Astrocyte (in vitro differentiated cells and primary cell): ENCODE data around the gene SFT2D2. TPM values are rescaled to one million over a fixed set of nuclear protein-coding genes. Genes with fewer than 3 reads are reported as not detected.

Experiments
- DNase-seq: peaks from one replicate; pipeline ENCODE4 v3.0.0-alpha.2; 2010; ENCODE audit warnings: low read depth
- FAIRE-seq: peaks from 2 replicates; lab custom pipeline; 2011; peaks lifted over from hg19 to GRCh38; lab: Jason Lieb, UNC
- H2AFZ ChIP-seq: 2 replicates; pipeline ENCODE4 v1.6.0; 2012; ENCODE audit warnings: low read depth, low read length, inconsistent platforms
- H3K27ac ChIP-seq: 2 replicates; pipeline ENCODE4 v1.5.1; 2011; ENCODE audit warnings: low read depth, low read length, inconsistent platforms
- H3K27me3 ChIP-seq: 2 replicates; pipeline ENCODE4 v1.6.0; 2011; ENCODE audit warnings: low read length, inconsistent platforms; ENCODE audit not compliant: insufficient read depth
- H3K36me3 ChIP-seq: 2 replicates; pipeline ENCODE4 v1.5.1; 2011; ENCODE audit warnings: low read length, inconsistent platforms; ENCODE audit not compliant: insufficient read depth
- H3K4me1 ChIP-seq: 2 replicates; pipeline ENCODE4 v1.5.1; 2011; ENCODE audit warnings: low read length, inconsistent platforms; ENCODE audit not compliant: insufficient read depth
- H3K4me2 ChIP-seq: 2 replicates; pipeline ENCODE4 v1.6.0; 2012; ENCODE audit warnings: low read length, inconsistent platforms
- H3K4me3 ChIP-seq: 2 replicates; pipeline ENCODE4 v1.5.1; 2011; ENCODE audit warnings: low read depth, mild to moderate bottlenecking, low read length, inconsistent platforms; ENCODE audit not compliant: insufficient read depth
- H3K79me2 ChIP-seq: 2 replicates; pipeline ENCODE4 v1.6.0; 2012; ENCODE audit warnings: mild to moderate bottlenecking, low read length, inconsistent platforms; ENCODE audit not compliant: insufficient read depth
- H3K9ac ChIP-seq: 2 replicates; pipeline ENCODE4 v1.6.0; 2012; ENCODE audit warnings: mild to moderate bottlenecking, low read length, inconsistent platforms
- H3K9me3 ChIP-seq: 2 replicates; pipeline ENCODE4 v1.5.1; 2012; ENCODE audit warnings: low read depth, mild to moderate bottlenecking, low read length, inconsistent platforms; ENCODE audit not compliant: insufficient read depth
- H4K20me1 ChIP-seq: 2 replicates; pipeline ENCODE4 v1.6.0; 2012; ENCODE audit warnings: low read length, inconsistent platforms; ENCODE audit not compliant: insufficient read depth
- H3K27ac Mint-ChIP-seq: one replicate; pipeline ENCODE4 v1.8.0; 2021; ENCODE audit warnings: mild to moderate bottlenecking, mixed read lengths; ENCODE audit not compliant: unreplicated experiment
- H3K27me3 Mint-ChIP-seq: one replicate; pipeline ENCODE4 v1.8.0; 2021; ENCODE audit warnings: low read depth, mixed read lengths; ENCODE audit not compliant: unreplicated experiment
- H3K36me3 Mint-ChIP-seq: one replicate; pipeline ENCODE4 v1.8.0; 2021; ENCODE audit warnings: low read depth, mixed read lengths; ENCODE audit not compliant: unreplicated experiment
- H3K4me1 Mint-ChIP-seq: one replicate; pipeline ENCODE4 v1.8.0; 2021; ENCODE audit warnings: low read depth, mixed read lengths; ENCODE audit not compliant: unreplicated experiment
- H3K4me3 Mint-ChIP-seq: one replicate; pipeline ENCODE4 v1.8.0; 2021; ENCODE audit warnings: mild to moderate bottlenecking, moderate library complexity, mixed read lengths; ENCODE audit not compliant: unreplicated experiment
- H3K9me3 Mint-ChIP-seq: one replicate; pipeline ENCODE4 v1.8.0; 2021; ENCODE audit warnings: mild to moderate bottlenecking, mixed read lengths; ENCODE audit not compliant: unreplicated experiment
- EZH2 ChIP-seq: IDR thresholded peaks from 2 replicates; pipeline ENCODE4 v1.6.1; 2012; ENCODE audit warnings: mild to moderate bottlenecking, low read length, inconsistent platforms; ENCODE audit not compliant: insufficient read depth
- total RNA-seq: library from RNA; stranded (reverse); gene quantifications from 2 replicates; pipeline ENCODE4 v1.2.1, GENCODE V29; 2021
- TF ChIP-seq, protein P1 (sequence below): IDR thresholded peaks from 2 replicates; pipeline ENCODE4 v1.5.1; 2011; ENCODE audit warnings: low read depth, mild to moderate bottlenecking, inconsistent platforms, low read length, moderate library complexity; ENCODE audit not compliant: insufficient read depth

SFT2D2 gene
- total RNA-seq, 1 donor from 2014 or later: 73.4 TPM

GRCh38 chr1:168281603-168282325 lies 56.0 kb downstream of the SFT2D2 start:
- H3K4me3 ChIP-seq: no peak overlapping the region
- H3K4me1 Mint-ChIP-seq: peaks cover 4% of the 10 kb centered on the region
- no peaks in the 10 kb centered on the region for H3K79me2 ChIP-seq
- peaks cover 2% of the 10 kb centered on the region for H4K20me1 ChIP-seq
- no peak overlapping the region for H3K27ac ChIP-seq
- H3K27me3 ChIP-seq: no peaks in the 10 kb centered on the region
- no peak overlapping the region for H3K27ac Mint-ChIP-seq
- H3K4me3 Mint-ChIP-seq: no peak overlapping the region
- no peaks in the 10 kb centered on the region for H3K36me3 Mint-ChIP-seq
- FAIRE-seq (no peak), DNase-seq (no peak)
- TF ChIP-seq, protein P1, sequence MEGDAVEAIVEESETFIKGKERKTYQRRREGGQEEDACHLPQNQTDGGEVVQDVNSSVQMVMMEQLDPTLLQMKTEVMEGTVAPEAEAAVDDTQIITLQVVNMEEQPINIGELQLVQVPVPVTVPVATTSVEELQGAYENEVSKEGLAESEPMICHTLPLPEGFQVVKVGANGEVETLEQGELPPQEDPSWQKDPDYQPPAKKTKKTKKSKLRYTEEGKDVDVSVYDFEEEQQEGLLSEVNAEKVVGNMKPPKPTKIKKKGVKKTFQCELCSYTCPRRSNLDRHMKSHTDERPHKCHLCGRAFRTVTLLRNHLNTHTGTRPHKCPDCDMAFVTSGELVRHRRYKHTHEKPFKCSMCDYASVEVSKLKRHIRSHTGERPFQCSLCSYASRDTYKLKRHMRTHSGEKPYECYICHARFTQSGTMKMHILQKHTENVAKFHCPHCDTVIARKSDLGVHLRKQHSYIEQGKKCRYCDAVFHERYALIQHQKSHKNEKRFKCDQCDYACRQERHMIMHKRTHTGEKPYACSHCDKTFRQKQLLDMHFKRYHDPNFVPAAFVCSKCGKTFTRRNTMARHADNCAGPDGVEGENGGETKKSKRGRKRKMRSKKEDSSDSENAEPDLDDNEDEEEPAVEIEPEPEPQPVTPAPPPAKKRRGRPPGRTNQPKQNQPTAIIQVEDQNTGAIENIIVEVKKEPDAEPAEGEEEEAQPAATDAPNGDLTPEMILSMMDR: no peak
- TF ChIP-seq EZH2: no peak
- no peak overlapping the region for H2AFZ ChIP-seq
- H3K36me3 ChIP-seq: no peaks in the 10 kb centered on the region
- H3K9me3 Mint-ChIP-seq: peaks cover 2% of the 10 kb centered on the region
- no peaks in the 10 kb centered on the region for H3K9me3 ChIP-seq
- no peak overlapping the region for H3K4me2 ChIP-seq
- H3K9ac ChIP-seq: no peak overlapping the region
- H3K27me3 Mint-ChIP-seq: no peaks in the 10 kb centered on the region
- H3K4me1 ChIP-seq: no peaks in the 10 kb centered on the region

DNA sequence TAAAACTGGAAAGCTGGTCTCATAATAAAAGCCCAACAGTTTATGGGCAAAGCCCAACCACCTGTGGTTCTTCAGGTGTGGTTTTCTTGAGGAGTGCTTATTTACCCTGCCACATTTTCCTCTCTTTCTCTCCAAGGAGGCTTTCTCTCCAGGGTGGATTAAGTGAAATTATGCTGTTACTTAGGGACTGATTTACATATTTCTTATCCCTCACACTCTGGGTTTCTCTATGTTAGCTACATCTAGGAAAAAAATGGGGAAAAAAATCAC lies 59.7 kb downstream of the SFT2D2 start:
- Mint-ChIP-seq H3K27ac (no peak overlapping the region), H3K4me3 (no peak overlapping the region), H3K9me3 (no peaks in the 10 kb centered on the region), H3K27me3 (no peaks in the 10 kb centered on the region), H3K36me3 (no peaks in the 10 kb centered on the region), H3K4me1 (peaks cover 12% of the 10 kb centered on the region)
- Histone ChIP-seq H2AFZ (no peak overlapping the region), H3K27ac (no peak overlapping the region), H3K9me3 (no peaks in the 10 kb centered on the region), H3K4me1 (peaks cover 6% of the 10 kb centered on the region), H4K20me1 (no peaks in the 10 kb centered on the region), H3K79me2 (no peaks in the 10 kb centered on the region), H3K4me2 (no peak overlapping the region), H3K9ac (no peak overlapping the region), H3K36me3 (no peaks in the 10 kb centered on the region), H3K27me3 (no peaks in the 10 kb centered on the region), H3K4me3 (no peak overlapping the region)
- DNase-seq (no peak), FAIRE-seq (no peak)
- TF ChIP-seq, protein P1: no peak
- no peak for TF ChIP-seq EZH2
